IPS-15b (cell line): ENCODE results near the gene TCFL5.

Source experiments
- H3K27me3 ChIP-seq: one replicate; pipeline ENCODE4 v1.6.1; 2013; ENCODE audit warnings: low read length; ENCODE audit not compliant: control insufficient read depth, insufficient read depth
- H3K36me3 ChIP-seq: one replicate; pipeline ENCODE4 v1.6.1; 2013; ENCODE audit warnings: low read length; ENCODE audit not compliant: control insufficient read depth, insufficient read depth
- H3K4me1 ChIP-seq: one replicate; pipeline ENCODE4 v1.6.1; 2013; ENCODE audit warnings: mild to moderate bottlenecking, low read length; ENCODE audit not compliant: control insufficient read depth, insufficient read depth
- H3K4me3 ChIP-seq: one replicate; pipeline ENCODE4 v1.5.1; 2013; ENCODE audit warnings: low read depth, low read length
- H3K9ac ChIP-seq: one replicate; pipeline ENCODE4 v1.6.1; 2013; ENCODE audit warnings: low read depth, mild to moderate bottlenecking, low read length
- H3K9me3 ChIP-seq: one replicate; pipeline ENCODE4 v1.6.1; 2013; ENCODE audit warnings: mild to moderate bottlenecking, low read length; ENCODE audit not compliant: control insufficient read depth, insufficient read depth

TCFL5 gene

GRCh38 chr20:62885046-62885895 lies 23.6 kb upstream of the TCFL5 start:
- H3K4me1 ChIP-seq = peaks cover 10% of the 10 kb centered on the region
- peaks cover 37% of the 10 kb centered on the region for H3K36me3 ChIP-seq
- no peaks in the 10 kb centered on the region for H3K9me3 ChIP-seq
- no peak overlapping the region for H3K9ac ChIP-seq
- no peak overlapping the region for H3K4me3 ChIP-seq
- H3K27me3 ChIP-seq = no peaks in the 10 kb centered on the region

GRCh38 chr20:62884556-62884955 lies 22.9 kb upstream of the TCFL5 start:
- Histone ChIP-seq H3K4me3 (no peak overlapping the region), H3K36me3 (peaks cover 31% of the 10 kb centered on the region), H3K9me3 (no peaks in the 10 kb centered on the region), H3K27me3 (no peaks in the 10 kb centered on the region), H3K9ac (no peak overlapping the region), H3K4me1 (peaks cover 10% of the 10 kb centered on the region)

- Histone ChIP-seq H3K27me3 (no peaks in the 10 kb centered on the region), H3K4me3 (no peak overlapping the region), H3K9ac (no peak overlapping the region), H3K36me3 (peaks cover 13% of the 10 kb centered on the region), H3K4me1 (peaks cover 10% of the 10 kb centered on the region), H3K9me3 (no peaks in the 10 kb centered on the region)
These were observed 20.8 kb upstream of the TCFL5 start for GRCh38 chr20:62882426-62882825.

- Histone ChIP-seq H3K9ac (no peak overlapping the region), H3K4me1 (peaks cover 10% of the 10 kb centered on the region), H3K36me3 (peaks cover 12% of the 10 kb centered on the region), H3K9me3 (no peaks in the 10 kb centered on the region), H3K4me3 (no peak overlapping the region), H3K27me3 (no peaks in the 10 kb centered on the region)
These were observed 20.2 kb upstream of the TCFL5 start for GRCh38 chr20:62881662-62882395.

GRCh38 chr20:62880935-62881661 lies 19.5 kb upstream of the TCFL5 start:
- Histone ChIP-seq H3K36me3 (peaks cover 11% of the 10 kb centered on the region), H3K9me3 (no peaks in the 10 kb centered on the region)

GRCh38 chr20:62880147-62880934 lies 18.7 kb upstream of the TCFL5 start:
- Histone ChIP-seq H3K4me3 (no peak overlapping the region), H3K27me3 (no peaks in the 10 kb centered on the region), H3K36me3 (peaks cover 5% of the 10 kb centered on the region), H3K4me1 (peaks cover 8% of the 10 kb centered on the region), H3K9me3 (no peaks in the 10 kb centered on the region), H3K9ac (no peak overlapping the region)

More at GRCh38 chr20:62880935-62881661, 19.5 kb upstream of the TCFL5 start:
- Histone ChIP-seq H3K4me3 (no peak overlapping the region), H3K9ac (no peak overlapping the region), H3K4me1 (peaks cover 10% of the 10 kb centered on the region), H3K27me3 (no peaks in the 10 kb centered on the region)

GRCh38 chr20:62879275-62880146 lies 17.9 kb upstream of the TCFL5 start:
- Histone ChIP-seq H3K36me3 (peaks cover 5% of the 10 kb centered on the region), H3K27me3 (no peaks in the 10 kb centered on the region), H3K4me3 (peak overlapping the region; percentile 13), H3K9ac (no peak overlapping the region), H3K4me1 (peaks cover 4% of the 10 kb centered on the region), H3K9me3 (no peaks in the 10 kb centered on the region)

GRCh38 chr20:62878244-62879038 lies 16.8 kb upstream of the TCFL5 start:
- Histone ChIP-seq H3K4me1 (no peaks in the 10 kb centered on the region), H3K9me3 (no peaks in the 10 kb centered on the region), H3K27me3 (no peaks in the 10 kb centered on the region), H3K9ac (no peak overlapping the region), H3K36me3 (peaks cover 5% of the 10 kb centered on the region), H3K4me3 (no peak overlapping the region)

- peaks cover 5% of the 10 kb centered on the region for H3K36me3 ChIP-seq
- no peak overlapping the region for H3K4me3 ChIP-seq
- H3K27me3 ChIP-seq = no peaks in the 10 kb centered on the region
- no peaks in the 10 kb centered on the region for H3K9me3 ChIP-seq
- no peaks in the 10 kb centered on the region for H3K4me1 ChIP-seq
- no peak overlapping the region for H3K9ac ChIP-seq
These were observed 15.5 kb upstream of the TCFL5 start for GRCh38 chr20:62876902-62877816.
